Measurements from ENCODE around the gene APBA1. TPM values are rescaled to one million over a fixed set of nuclear protein-coding genes. Genes with fewer than 3 reads are reported as not detected.

The APBA1 gene
- total RNA-seq, 2 donors from 2014 or later = 6.3 to 7.5 TPM

GRCh38 chr9:69385581-69386033, 286.6 kb downstream of the APBA1 start:
- H3K9me3 ChIP-seq = no peaks in the 10 kb centered on the region
- no peaks in the 10 kb centered on the region for H3K4me1 ChIP-seq
- H3K4me3 ChIP-seq = no peak overlapping the region
- no peak for DNase-seq
- intact Hi-C loops (cut with DNase I) = no loop called here
- H3K36me3 ChIP-seq = no peaks in the 10 kb centered on the region
- H3K27me3 ChIP-seq = no peaks in the 10 kb centered on the region
- H3K27ac ChIP-seq = no peak overlapping the region
- no peak for TF ChIP-seq CTCF (IDR thresholded peaks at IDR 0.05)
- no peak overlapping the region for H3K9ac ChIP-seq (ENCODE audit: low read depth in 2 of 2, low read length in 2 of 2)

- Histone ChIP-seq H3K9me3 (no peaks in the 10 kb centered on the region), H3K27ac (no peak overlapping the region), H3K27me3 (no peaks in the 10 kb centered on the region), H3K36me3 (no peaks in the 10 kb centered on the region), H3K9ac (ENCODE audit: low read depth in 2 of 2, low read length in 2 of 2) (no peak overlapping the region), H3K4me1 (no peaks in the 10 kb centered on the region), H3K4me3 (no peak overlapping the region)
- intact Hi-C loops (cut with DNase I) = no loop called here
- no peak for DNase-seq
- no peak for TF ChIP-seq CTCF (IDR thresholded peaks at IDR 0.05)
Observed at GRCh38 chr9:69382135-69382534, 290.0 kb downstream of the APBA1 start.

GRCh38 chr9:69380811-69381210, 291.4 kb downstream of the APBA1 start:
- H3K9ac ChIP-seq (ENCODE audit: low read depth in 2 of 2, low read length in 2 of 2) = no peak overlapping the region
- H3K4me1 ChIP-seq = no peaks in the 10 kb centered on the region
- TF ChIP-seq CTCF (IDR thresholded peaks at IDR 0.05) = no peak
- no peak for DNase-seq
- no peak overlapping the region for H3K4me3 ChIP-seq
- H3K27me3 ChIP-seq = no peaks in the 10 kb centered on the region
- intact Hi-C loops (cut with DNase I) = no loop called here
- no peak overlapping the region for H3K27ac ChIP-seq
- H3K36me3 ChIP-seq = no peaks in the 10 kb centered on the region
- no peaks in the 10 kb centered on the region for H3K9me3 ChIP-seq

GRCh38 chr9:69380301-69380700, 291.9 kb downstream of the APBA1 start:
- Histone ChIP-seq H3K9me3 (no peaks in the 10 kb centered on the region), H3K4me1 (no peaks in the 10 kb centered on the region), H3K27ac (no peak overlapping the region), H3K9ac (ENCODE audit: low read depth in 2 of 2, low read length in 2 of 2) (no peak overlapping the region), H3K36me3 (no peaks in the 10 kb centered on the region), H3K4me3 (no peak overlapping the region), H3K27me3 (no peaks in the 10 kb centered on the region)
- intact Hi-C loops (cut with DNase I) = no loop called here
- no peak for TF ChIP-seq CTCF (IDR thresholded peaks at IDR 0.05)
- DNase-seq = no peak

GRCh38 chr9:69379270-69379982, 292.7 kb downstream of the APBA1 start:
- no peaks in the 10 kb centered on the region for H3K36me3 ChIP-seq
- no peaks in the 10 kb centered on the region for H3K9me3 ChIP-seq
- intact Hi-C loops (cut with DNase I) = no loop called here
- no peak for TF ChIP-seq CTCF (IDR thresholded peaks at IDR 0.05)
- no peak overlapping the region for H3K9ac ChIP-seq (ENCODE audit: low read depth in 2 of 2, low read length in 2 of 2)
- no peak overlapping the region for H3K4me3 ChIP-seq
- no peaks in the 10 kb centered on the region for H3K4me1 ChIP-seq
- H3K27ac ChIP-seq = no peak overlapping the region
- no peak for DNase-seq
- no peaks in the 10 kb centered on the region for H3K27me3 ChIP-seq

All from colonic mucosa (tissue), 4 donors.